GM15510 (cell line): ENCODE data around the gene ZNF444.

Source experiments
- POLR2A ChIP-seq: IDR thresholded peaks from 3 replicates; pipeline ENCODE4 v1.6.1; 2011; ENCODE audit warnings: borderline replicate concordance; ENCODE audit not compliant: insufficient read length; ENCODE audit errors: extremely low read depth

The ZNF444 gene

DNA sequence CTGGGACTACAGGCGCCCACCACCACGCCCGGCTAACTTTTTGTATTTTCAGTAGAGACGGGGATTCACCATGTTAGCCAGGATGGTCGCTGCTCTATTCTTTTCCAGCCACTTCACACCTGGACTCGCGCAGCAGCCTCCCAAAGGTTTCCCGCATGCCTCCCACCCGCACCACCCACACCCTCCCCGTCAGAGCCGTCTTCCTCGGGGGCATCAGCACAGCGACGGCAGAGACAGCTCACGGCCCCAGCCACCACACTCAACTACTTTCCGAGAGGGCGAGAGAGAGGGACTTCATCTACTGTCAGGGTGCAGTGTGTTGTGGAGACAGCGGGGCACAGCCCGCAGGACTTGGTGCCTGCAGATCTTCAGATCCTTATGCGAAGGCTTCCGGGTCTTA lies 25.6 kb upstream of the ZNF444 start:
- TF ChIP-seq POLR2A = no peak

DNA sequence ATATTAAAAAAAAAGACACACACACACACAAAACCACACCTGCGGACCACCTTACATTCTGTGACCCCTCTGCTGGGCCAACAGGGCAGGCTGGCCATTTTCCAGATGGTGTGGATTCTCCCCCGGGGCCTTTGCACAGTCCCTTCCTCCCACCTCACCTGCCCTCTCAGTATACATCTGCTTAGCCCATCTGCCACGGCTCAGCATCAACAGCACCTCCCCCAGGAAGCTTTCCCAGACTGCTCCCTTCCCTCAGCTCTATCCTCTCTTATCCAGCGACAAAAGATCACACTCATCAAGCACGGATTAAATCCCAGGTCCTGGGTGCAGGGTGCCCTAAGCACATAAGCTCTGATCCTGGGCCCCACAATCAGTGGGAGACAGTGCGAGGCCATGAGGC lies 24.5 kb upstream of the ZNF444 start:
- no peak for TF ChIP-seq POLR2A

DNA sequence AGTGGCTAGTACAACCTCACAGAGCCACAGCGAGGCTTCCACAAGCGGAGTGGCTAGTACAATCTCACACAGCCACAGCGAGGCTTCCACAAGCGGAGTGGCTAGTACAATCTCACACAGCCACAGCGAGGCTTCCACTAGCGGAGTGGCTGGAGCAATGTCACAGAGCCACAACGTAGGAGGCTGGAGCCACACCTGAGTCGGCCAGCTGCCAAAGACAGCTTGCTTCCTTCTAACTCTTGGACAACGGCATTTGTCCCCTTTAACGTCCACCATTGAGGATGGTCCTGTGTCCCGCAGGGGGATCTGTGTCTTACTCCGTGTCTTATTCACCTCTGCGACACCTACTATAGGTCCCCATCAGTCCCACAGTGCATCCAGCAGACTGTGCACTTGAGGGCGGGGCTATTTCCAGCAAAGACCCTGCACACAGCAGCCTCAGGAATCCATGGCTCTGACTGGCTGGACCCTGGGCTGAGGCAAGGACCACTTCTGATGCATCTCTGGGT lies 23.7 kb upstream of the ZNF444 start:
- TF ChIP-seq POLR2A = no peak

DNA sequence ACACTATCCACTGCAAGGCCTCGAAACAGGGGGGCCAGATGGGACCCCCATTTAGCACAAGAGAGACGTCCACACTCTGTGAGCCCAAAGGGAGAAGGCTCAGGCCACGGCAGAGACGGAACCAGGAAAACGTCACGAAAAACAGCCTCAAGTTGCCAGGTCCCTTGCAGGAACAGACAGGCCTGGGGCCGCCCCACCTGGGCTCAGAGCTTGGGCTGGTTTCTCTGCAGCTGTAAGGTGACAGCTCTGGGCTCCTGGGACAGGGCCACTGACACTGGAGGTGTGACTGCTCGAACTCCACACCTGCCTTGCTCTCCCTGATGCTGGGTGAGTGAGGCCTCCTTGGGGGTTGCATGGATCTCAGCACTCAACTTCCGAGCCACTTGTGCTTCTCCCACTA lies 23.2 kb upstream of the ZNF444 start:
- TF ChIP-seq POLR2A = no peak

DNA sequence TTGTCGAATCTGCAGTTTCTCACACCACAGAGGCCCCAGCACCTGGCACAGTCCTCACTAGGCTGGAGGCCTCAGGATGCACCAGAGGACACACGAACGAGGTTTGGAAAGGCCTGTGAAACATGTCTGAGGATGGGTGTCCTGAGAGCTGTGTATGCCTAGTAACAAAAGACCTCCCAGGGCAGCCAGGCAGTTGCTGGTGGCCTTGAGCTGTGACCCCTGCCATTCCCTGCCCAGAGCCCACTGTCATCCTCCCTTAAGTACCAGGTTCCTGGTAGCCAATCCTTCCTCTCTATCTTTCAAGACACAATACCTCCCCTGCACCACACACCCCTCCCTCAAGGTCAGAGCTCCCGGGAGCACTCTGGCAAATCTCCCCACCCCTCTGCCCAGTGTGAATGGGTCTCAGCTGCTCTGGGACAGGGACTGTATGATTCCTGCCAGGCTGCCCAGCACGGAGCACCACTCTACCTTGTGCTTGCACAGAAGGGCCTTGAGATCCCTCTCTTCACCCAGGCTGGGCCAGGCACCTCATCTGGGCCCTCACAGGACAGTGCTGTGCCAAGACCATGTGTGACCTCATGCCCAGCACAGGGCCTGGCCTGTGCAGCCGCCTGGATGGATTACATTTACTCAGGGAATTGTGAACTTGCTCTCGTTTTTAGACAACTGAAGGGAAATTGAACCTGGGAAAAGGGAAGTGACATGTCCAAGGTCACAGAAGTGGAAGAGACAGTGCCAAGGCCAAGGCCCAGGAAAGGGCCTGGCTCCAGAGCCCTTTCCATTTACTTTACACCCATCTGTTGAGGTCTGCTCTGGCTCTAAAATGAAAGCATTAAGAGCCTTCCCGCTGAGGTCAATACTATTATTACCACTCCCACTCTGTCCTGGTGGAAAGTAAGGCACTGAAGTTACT lies 22.2 kb upstream of the ZNF444 start:
- no peak for TF ChIP-seq POLR2A

DNA sequence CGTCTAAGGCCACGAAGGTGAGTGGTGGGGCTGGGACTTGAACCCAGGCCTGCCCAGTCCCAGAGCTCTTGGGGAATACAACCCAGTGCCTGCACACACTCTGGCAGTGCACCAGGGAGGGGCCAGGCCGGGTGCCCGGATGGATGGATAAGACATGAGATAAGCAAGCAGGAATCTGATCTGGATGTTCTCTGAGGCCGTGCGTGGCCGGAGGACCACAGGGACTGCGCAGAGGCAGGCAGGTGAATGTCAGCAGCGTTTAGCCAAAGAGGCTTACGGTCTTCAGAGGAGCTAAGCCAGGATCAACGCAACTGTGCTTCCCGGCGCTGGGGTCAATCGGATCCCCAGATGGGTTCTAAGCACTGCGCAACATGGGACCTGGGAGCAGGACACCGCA lies 21.5 kb upstream of the ZNF444 start:
- no peak for TF ChIP-seq POLR2A

GRCh38 chr19:56120002-56120370 lies 21.1 kb upstream of the ZNF444 start:
- no peak for TF ChIP-seq POLR2A

DNA sequence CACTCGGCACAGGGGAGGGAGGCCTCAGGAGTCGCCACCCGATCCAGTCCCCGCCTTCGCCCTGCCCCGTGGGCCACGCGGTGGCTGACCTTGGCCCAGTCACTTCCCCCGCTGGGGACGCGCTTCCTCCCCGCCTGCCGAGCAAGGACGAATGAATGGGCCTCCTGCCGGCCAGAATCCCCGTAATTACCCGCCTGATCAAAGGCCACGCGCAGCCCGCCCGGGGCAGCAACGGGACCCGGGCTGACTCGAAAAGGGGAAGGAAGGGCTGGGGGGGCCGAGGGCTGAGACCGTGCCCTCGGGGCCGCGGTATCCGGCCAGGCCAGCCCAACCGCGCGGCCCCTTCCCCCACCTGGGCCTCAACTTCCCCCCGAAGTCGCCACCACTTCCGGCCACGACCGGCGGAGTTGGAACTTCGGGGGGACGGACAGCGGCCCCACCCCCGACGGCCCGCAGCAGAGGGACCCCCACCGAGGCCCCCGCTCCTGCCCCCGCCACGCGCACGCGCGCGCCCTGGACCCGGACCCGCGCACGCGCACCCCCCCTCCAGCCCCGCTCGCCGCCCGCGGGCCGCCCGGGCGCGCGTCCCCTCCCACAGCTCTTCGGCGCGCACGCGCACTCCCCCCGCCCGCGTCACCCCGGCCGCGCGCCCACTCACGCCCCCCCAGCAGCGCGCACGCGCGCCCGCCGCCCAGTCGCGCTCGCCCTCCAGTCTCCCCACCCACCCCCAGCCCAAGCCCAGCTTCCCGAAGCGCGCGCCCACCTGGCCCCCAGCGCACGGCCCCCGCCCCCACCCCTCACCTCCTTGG lies 20.5 kb upstream of the ZNF444 start:
- TF ChIP-seq POLR2A = peak; percentile 17

DNA sequence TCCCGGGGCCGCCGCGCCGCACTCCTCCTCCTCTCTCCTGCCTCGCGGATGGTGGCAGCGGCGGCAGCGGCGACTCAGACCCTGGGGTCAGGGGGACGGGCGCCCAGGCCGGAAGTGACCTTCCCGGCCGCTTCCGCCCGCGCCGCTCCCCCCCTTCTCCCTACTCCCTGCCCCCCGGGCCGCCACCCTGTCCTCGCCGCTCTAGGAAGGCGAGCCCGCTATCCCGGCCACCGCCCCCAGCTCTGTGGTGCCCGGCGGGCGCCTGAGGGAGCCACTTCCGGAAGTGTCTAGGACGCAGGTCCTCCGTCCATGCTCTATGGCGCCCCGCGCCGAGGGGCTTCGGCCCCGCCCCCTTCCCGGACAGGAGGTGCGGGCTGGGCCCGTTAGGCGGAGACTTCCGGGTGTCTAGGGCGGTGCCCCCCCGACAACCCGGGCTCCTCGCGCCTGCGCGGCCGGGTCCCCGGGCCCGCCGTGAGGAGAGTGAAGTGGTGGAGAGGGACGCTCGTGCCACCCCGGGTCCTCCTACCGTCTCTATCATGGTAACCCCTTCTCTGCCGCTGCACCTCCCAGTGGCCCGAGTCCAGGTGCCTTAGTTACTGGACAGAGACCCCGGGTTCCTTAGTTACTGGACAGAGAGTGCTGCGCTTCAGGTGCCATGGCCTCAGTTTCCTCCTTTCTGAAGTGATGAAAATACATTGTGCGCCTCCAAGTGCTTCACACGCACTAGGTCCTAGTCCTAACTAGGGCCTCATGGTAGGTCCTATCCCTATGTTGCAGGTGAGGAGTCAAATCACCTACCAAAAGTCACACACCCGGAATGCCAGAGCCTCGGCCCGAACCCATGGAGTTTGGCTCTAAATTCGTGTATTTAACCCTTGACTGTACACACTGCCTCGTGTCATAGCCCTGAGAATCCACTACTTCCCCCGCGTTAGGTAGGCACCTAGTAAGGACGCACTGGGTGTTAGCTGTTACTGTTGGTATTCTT lies 19.6 kb upstream of the ZNF444 start, which contains the start of gene ZNF787:
Gene ZNF787, minus strand, starts transcription at position 116 of the 988 bp plus-strand sequence. CDS start 18,078 bp downstream, outside the sequence.
- peak; percentile 77 for TF ChIP-seq POLR2A

- no peak for TF ChIP-seq POLR2A
These were observed 17.7 kb upstream of the ZNF444 start for GRCh38 chr19:56123266-56123891.

- no peak for TF ChIP-seq POLR2A
These were observed 16.5 kb upstream of the ZNF444 start for GRCh38 chr19:56124578-56124977.

DNA sequence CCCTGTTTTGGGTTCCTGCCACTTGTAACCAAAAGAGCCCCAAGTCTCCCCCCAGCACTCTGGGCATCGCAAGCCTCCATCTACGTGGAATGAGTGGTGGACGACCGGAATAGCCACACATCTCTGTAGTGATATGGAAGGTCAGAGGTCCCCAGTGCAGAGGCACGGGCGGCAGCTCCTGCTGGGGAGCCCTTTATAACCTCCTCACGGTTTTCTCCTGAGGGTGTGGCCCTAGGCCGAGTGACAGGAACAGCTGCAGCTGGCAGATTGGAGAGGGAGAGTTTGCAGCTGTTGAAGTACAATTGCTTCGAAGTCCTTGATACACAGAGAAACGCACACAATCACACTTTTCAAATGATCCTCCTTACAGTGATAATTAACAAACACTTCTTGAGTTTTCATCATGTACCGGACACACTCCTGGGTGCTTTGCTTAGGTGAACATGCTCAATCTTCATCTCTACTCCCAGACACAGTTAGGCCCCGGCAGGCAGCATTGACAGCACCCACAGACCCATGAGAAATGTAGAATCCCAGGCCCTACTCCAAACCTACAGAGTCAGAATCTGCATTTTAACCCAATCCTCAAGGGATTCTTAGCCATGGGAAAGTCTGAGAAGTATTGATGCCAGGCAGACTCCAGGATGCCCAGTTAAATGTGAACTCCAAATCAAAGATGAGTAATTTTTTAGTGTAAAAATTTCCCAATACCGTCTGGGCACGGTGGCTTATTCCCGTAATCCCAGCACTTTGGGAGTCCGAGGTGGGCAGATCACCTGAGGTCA lies 15.1 kb upstream of the ZNF444 start:
- no peak for TF ChIP-seq POLR2A

GRCh38 chr19:56126983-56127780 lies 13.9 kb upstream of the ZNF444 start:
- TF ChIP-seq POLR2A = no peak

GRCh38 chr19:56130006-56130405 lies 11.1 kb upstream of the ZNF444 start:
- TF ChIP-seq POLR2A = no peak
